Motor neuron (in vitro differentiated cells): Measurements from ENCODE around the gene SEC61A1. TPM values are rescaled to one million over a fixed set of nuclear protein-coding genes. Genes with fewer than 3 reads are reported as not detected.

Source experiments
- ATAC-seq, 8 experiments: fragments of 200-7000 bp; cut with Tn5 transposase; replicated peaks in 6 of 8; 2 replicates each; pipeline ENCODE4 v1.8.0; 2021; ENCODE audit warnings: mild to moderate bottlenecking in 8 of 8, moderate library complexity in 8 of 8
- H3K27ac ChIP-seq, 2 donors: fragments of 250-450 bp; sonication (Bioruptor Pico); 2 replicates each; pipeline ENCODE4 v1.9.0; 2021; ENCODE audit warnings: antibody characterized with exemption in 2 of 2, mild to moderate bottlenecking in 2 of 2, moderate library complexity in 1 of 2
- H3K4me1 ChIP-seq, 2 donors: fragments of 250-450 bp; sonication (Bioruptor Pico); replicated peaks in 1 of 2; 2 replicates each; pipeline ENCODE4 v1.6.1; 2021; ENCODE audit warnings: antibody characterized with exemption in 2 of 2, mild to moderate bottlenecking in 2 of 2, moderate library complexity in 1 of 2
- H3K4me3 ChIP-seq, 5 donors: fragments of 250-450 bp; sonication (Bioruptor Pico); 2 replicates each; pipeline ENCODE4 v1.9.0; 2021; ENCODE audit warnings: antibody characterized with exemption in 5 of 5, mild to moderate bottlenecking in 5 of 5, moderate library complexity in 4 of 5
- WGBS, 10 experiments: fragments of 450-650 bp; shearing (Covaris generic); methylation state at CpG; one replicate each; pipeline ENCODE4 v1.0.0; 2022; 5-methylcytosine and 5-hydroxymethylcytosine counted together
- in situ Hi-C, 9 experiments: fragments of 400-800 bp; cut with MboI; loops; one replicate each; pipeline ENCODE4 v1.15.0; 2021; ENCODE audit warnings: low sequenced_read_pairs in 9 of 9, low pct_unique_long_range_greater_than_20kb in 2 of 9; ENCODE audit not compliant: unreplicated experiment in 9 of 9
- total RNA-seq, 8 experiments: library from RNA; unstranded; fragments of 300-600 nt; gene quantifications; 2 replicates each; pipeline versions ENCODE4 v1.2.3 to v1.2.4, GENCODE V29; 2022

SEC61A1 gene
- total RNA-seq, 8 experiments from 2014 or later: 120 to 261 (median 172) TPM

GRCh38 chr3:128111147-128111546, 58.9 kb downstream of the SEC61A1 start:
- Histone ChIP-seq H3K27ac (no peak overlapping the region), H3K4me3 (no peak overlapping the region), H3K4me1 (no peaks in the 10 kb centered on the region)
- ATAC-seq: no peak
- 80 to 100% (median 100%) methylated on average over 1 to 5 of the region's 5 CpGs; no CpG with 5 or more reads in 3 of the 10 experiments for WGBS, 10 experiments
- in situ Hi-C loops: no loop called here

GRCh38 chr3:128112357-128112968, 60.2 kb downstream of the SEC61A1 start:
- Histone ChIP-seq H3K4me1 (no peaks in the 10 kb centered on the region), H3K4me3 (no peak overlapping the region), H3K27ac (no peak overlapping the region)
- in situ Hi-C loops: no loop called here
- peak in 5 of 8 experiments; percentile 21 to 83 (median 52) for ATAC-seq
- 73 to 100% (median 91%) methylated on average over 1 to 6 of the region's 7 CpGs for WGBS, 10 experiments

GRCh38 chr3:128113817-128114794, 61.9 kb downstream of the SEC61A1 start:
- Histone ChIP-seq H3K27ac (no peak overlapping the region), H3K4me3 (no peak overlapping the region), H3K4me1 (no peaks in the 10 kb centered on the region)
- no peak for ATAC-seq
- in situ Hi-C loops: no loop called here
- 83 to 100% (median 90%) methylated on average over 1 to 8 of the region's 9 CpGs; no CpG with 5 or more reads in 1 of the 10 experiments for WGBS, 10 experiments

Other genes starting within 250 kb of the SEC61A1 start
- gene MGLL, start 229.9 kb upstream of the SEC61A1 start, total RNA-seq: 10 to 100 TPM in 3 of 8 experiments, 1 to 10 TPM in 3, under 1 TPM in 2; 0.43 to 69.2 (median 4.5) TPM
- under 1 TPM in 7 of 8 experiments, not detected in 1; 0.05 to 0.80 (median 0.13) TPM for gene KBTBD12, start 137.2 kb upstream of the SEC61A1 start, total RNA-seq
- gene RUVBL1, start 71.4 kb downstream of the SEC61A1 start, total RNA-seq: 100 to 1,000 TPM in 3 of 8 experiments, 10 to 100 TPM in 5; 38.9 to 156 (median 74.7) TPM
- 10 to 100 TPM in 3 of 8 experiments, 1 to 10 TPM in 5; 5.8 to 20.7 (median 9.5) TPM for gene EEFSEC, start 101.0 kb downstream of the SEC61A1 start, total RNA-seq